AG10803 (cell line): ENCODE results near the gene NRXN2.
"Not testable (repeated sequence)": the region's sequence is repeated elsewhere in the genome, so short reads cannot be mapped to it uniquely, and the experiment has no call there.

Experiments used
- DNase-seq: peaks from one replicate; pipeline ENCODE4 v3.0.0; 2010; ENCODE audit warnings: low read depth
- H3K4me3 ChIP-seq: 2 replicates; pipeline ENCODE4 v1.5.1; 2011; ENCODE audit warnings: mild to moderate bottlenecking, low read length, control low read depth
- CTCF ChIP-seq: conservative IDR thresholded peaks from 2 replicates; pipeline ENCODE4 v1.5.1; 2011; ENCODE audit warnings: mild to moderate bottlenecking, low read length, control low read depth, inconsistent platforms

Gene NRXN2

GRCh38 chr11:64710418-64711137 is 12.4 kb downstream of the NRXN2 start:
- no peak for DNase-seq
- TF ChIP-seq CTCF: no peak
- H3K4me3 ChIP-seq: no peak overlapping the region

GRCh38 chr11:64705501-64705900 is 17.5 kb downstream of the NRXN2 start:
- H3K4me3 ChIP-seq: no peak overlapping the region
- TF ChIP-seq CTCF: no peak
- no peak for DNase-seq

GRCh38 chr11:64703048-64703447 is 19.9 kb downstream of the NRXN2 start:
- no peak for TF ChIP-seq CTCF

GRCh38 chr11:64701956-64702355 is 21.0 kb downstream of the NRXN2 start:
- DNase-seq, H3K4me3 ChIP-seq: not testable (repeated sequence)

More at GRCh38 chr11:64703048-64703447, 19.9 kb downstream of the NRXN2 start:
- no peak overlapping the region for H3K4me3 ChIP-seq
- DNase-seq: no peak

- TF ChIP-seq CTCF: no peak
- DNase-seq: no peak
- no peak overlapping the region for H3K4me3 ChIP-seq
Observed at GRCh38 chr11:64698427-64698826, 24.6 kb downstream of the NRXN2 start.

GRCh38 chr11:64697663-64698375 is 25.2 kb downstream of the NRXN2 start:
- TF ChIP-seq CTCF: no peak
- no peak overlapping the region for H3K4me3 ChIP-seq
- DNase-seq: no peak

- TF ChIP-seq CTCF: no peak
- no peak overlapping the region for H3K4me3 ChIP-seq
- DNase-seq: no peak
Observed at GRCh38 chr11:64696045-64696444, 27.0 kb downstream of the NRXN2 start.
